Endothelial cell of umbilical vein (primary cell): ENCODE results near the gene GGA1. TPM values are rescaled to one million over a fixed set of nuclear protein-coding genes. Genes with fewer than 3 reads are reported as not detected.
"Not testable (repeated sequence)": the region's sequence is repeated elsewhere in the genome, so short reads cannot be mapped to it uniquely, and the experiment has no call there.

Experiments
- BruUV-seq: library from RNA; stranded (reverse); fragments of 400-500 nt; replicated peaks from 2 replicates; lab custom pipeline; 2021; lab: Mats Ljungman, UMichigan
- CTCF ChIA-PET: fragments of 300-600, 350-600 bp; sonication (Branson Sonifier 250); formaldehyde crosslinking; loops from one replicate; lab custom pipeline; 2021; ENCODE audit warnings: antibody characterized with exemption, inconsistent platforms; lab: Charles Lee
- POLR2A ChIA-PET: fragments of 300-600, 350-600 bp; sonication (Branson Sonifier 250); formaldehyde crosslinking; loops from one replicate; lab custom pipeline; 2021; ENCODE audit warnings: antibody characterized with exemption, inconsistent platforms; lab: Charles Lee
- DNase-seq: peaks from one replicate; pipeline ENCODE4 v3.0.0-alpha.2; 2011; ENCODE audit warnings: low read depth, low spot score
- FAIRE-seq: peaks from 2 replicates; lab custom pipeline; 2011; peaks lifted over from hg19 to GRCh38; lab: Jason Lieb, UNC
- H2AFZ ChIP-seq: 2 replicates; pipeline ENCODE4 v1.6.0; 2012; ENCODE audit warnings: low read depth, low read length, control low read depth, inconsistent platforms
- H3K27ac ChIP-seq: 2 replicates; pipeline ENCODE4 v1.5.1; 2011; ENCODE audit warnings: low read depth, mild to moderate bottlenecking, control low read depth, low read length, moderate library complexity; ENCODE audit not compliant: insufficient read depth
- H3K27me3 ChIP-seq, 2 experiments: 2 replicates each; pipeline versions ENCODE4 v1.6.0 to v1.6.1; 2011; ENCODE audit warnings: low read length in 2 of 2, mixed read lengths in 1 of 2; ENCODE audit not compliant: control insufficient read depth in 2 of 2, insufficient read depth in 2 of 2
- H3K36me3 ChIP-seq, 2 experiments: 2 replicates in 1 of 2; 3 replicates in 1 of 2; pipeline ENCODE4 v1.5.1; 2011; ENCODE audit warnings: low read length in 2 of 2, mild to moderate bottlenecking in 1 of 2, moderate library complexity in 1 of 2; ENCODE audit not compliant: control insufficient read depth in 2 of 2, insufficient read depth in 2 of 2; ENCODE audit errors: extremely low read depth in 1 of 2
- H3K4me1 ChIP-seq: 3 replicates; pipeline ENCODE4 v1.5.1; 2011; ENCODE audit warnings: mild to moderate bottlenecking, low read length; ENCODE audit not compliant: control insufficient read depth, insufficient read depth; ENCODE audit errors: extremely low read depth
- H3K4me2 ChIP-seq: 2 replicates; pipeline ENCODE4 v1.6.1; 2011; ENCODE audit warnings: low read length, control low read depth, mixed read lengths; ENCODE audit not compliant: insufficient read depth
- H3K4me3 ChIP-seq, 3 experiments: fragments of 200-600 bp in 1 of 3; sonication (generic), shearing (Covaris generic) in 1 of 3; replicated peaks in 1 of 3; 2 replicates each; pipeline ENCODE4 v1.5.1; 2011 to 2016; ENCODE audit warnings: control low read depth in 3 of 3, low read length in 3 of 3, mild to moderate bottlenecking in 2 of 3, inconsistent platforms in 1 of 3, low read depth in 1 of 3, moderate library complexity in 1 of 3; ENCODE audit not compliant: insufficient read depth in 1 of 3
- H3K79me2 ChIP-seq: 2 replicates; pipeline ENCODE4 v1.6.0; 2012; ENCODE audit warnings: low read length, inconsistent platforms; ENCODE audit not compliant: control insufficient read depth, insufficient read depth
- H3K9ac ChIP-seq: replicated peaks from 2 replicates; pipeline ENCODE3; 2011; ENCODE audit warnings: low read length, control low read depth; ENCODE audit not compliant: insufficient read depth; ENCODE audit errors: extremely low read depth
- H3K9me1 ChIP-seq: replicated peaks from 3 replicates; pipeline ENCODE4 v1.6.0; 2011; ENCODE audit warnings: mild to moderate bottlenecking, low read length; ENCODE audit not compliant: control insufficient read depth, insufficient read depth; ENCODE audit errors: extremely low read depth
- H3K9me3 ChIP-seq: replicated peaks from 2 replicates; pipeline ENCODE4 v1.5.1; 2012; ENCODE audit warnings: low read length, inconsistent platforms; ENCODE audit not compliant: control insufficient read depth, insufficient read depth
- H4K20me1 ChIP-seq: replicated peaks from 2 replicates; pipeline ENCODE3; 2011; ENCODE audit warnings: mild to moderate bottlenecking, low read length; ENCODE audit not compliant: control insufficient read depth, insufficient read depth; ENCODE audit errors: extremely low read depth
- FOS ChIP-seq: IDR thresholded peaks from 2 replicates; pipeline ENCODE4 v1.6.1; 2011; ENCODE audit warnings: mild to moderate bottlenecking, low read length, moderate library complexity, borderline replicate concordance; ENCODE audit not compliant: insufficient read depth
- MYC ChIP-seq: IDR thresholded peaks from one replicate; pipeline ENCODE4 v1.6.1; 2011; ENCODE audit warnings: mild to moderate bottlenecking, low read depth, low read length
- POLR2A ChIP-seq: IDR thresholded peaks from 2 replicates; pipeline ENCODE4 v1.6.1; 2012; ENCODE audit warnings: low read depth, mild to moderate bottlenecking, control low read depth, low read length
- dilution Hi-C: fragments of 300-500 bp; cut with MboI; formaldehyde crosslinking; loops from one replicate; pipeline ENCODE4 v1.15.0; 2019; ENCODE audit warnings: low sequenced_read_pairs; ENCODE audit not compliant: extremely low pct_ligation_motif_present
- intact Hi-C: fragments of 100-400 bp; cut with micrococcal nuclease; formaldehyde crosslinking; loops from one replicate; pipeline ENCODE4 v1.10.0; 2022
- polyA plus RNA-seq, 4 experiments: library from polyadenylated mRNA; depleted of rRNA in 3 of 4; stranded (reverse) in 3 of 4; unstranded in 1 of 4; fragments of >200 nt; gene quantifications; 2 replicates each; pipeline versions ENCODE4 v1.2.1 to v1.2.3, GENCODE V29; 2011 to 2012; ENCODE audit warnings: missing spikeins in 1 of 4
- total RNA-seq: library from RNA; stranded (reverse); gene quantifications from 2 replicates; pipeline ENCODE4 v1.2.3, GENCODE V29; 2021

The GGA1 gene
- total and polyA plus RNA-seq, 2 donors (not counting 3 experiments of a cell fraction or from before 2014, with no cell fraction given), result 54.1 to 67.5 TPM

- no TSS peak for BruUV-seq
- POLR2A ChIA-PET, result no interaction called here
- dilution Hi-C loops, result no loop called here
Observed at GRCh38 chr22:37589636-37590035, 19.0 kb upstream of the GGA1 start.

GRCh38 chr22:37591081-37591480 lies 17.6 kb upstream of the GGA1 start:
- dilution Hi-C loops, DNase-seq, BruUV-seq, POLR2A ChIA-PET, H3K9ac ChIP-seq, H3K79me2 ChIP-seq, H3K4me3 ChIP-seq, H3K9me3 ChIP-seq, H2AFZ ChIP-seq, H3K9me1 ChIP-seq, H3K4me2 ChIP-seq, FAIRE-seq, H3K27ac ChIP-seq, H4K20me1 ChIP-seq, H3K27me3 ChIP-seq, intact Hi-C loops, H3K4me1 ChIP-seq, H3K36me3 ChIP-seq: not testable (repeated sequence)
- CTCF ChIA-PET, result interaction anchor here (0.9 to 9.0 kb wide), 5 partner anchors 10 to 144 kb away, joined by 3 to 437 read pairs (median 84); partner anchors contain the start of genes GGA1 and LGALS2

More at GRCh38 chr22:37589636-37590035, 19.0 kb upstream of the GGA1 start:
- intact Hi-C loops, result no loop called here
- Histone ChIP-seq H2AFZ (no peak overlapping the region), H3K4me1 (no peaks in the 10 kb centered on the region), H3K36me3 (no peaks in the 10 kb centered on the region), H3K9me3 (no peaks in the 10 kb centered on the region), H3K4me2 (no peak overlapping the region), H3K9me1 (no peaks in the 10 kb centered on the region), H3K27me3 (peaks cover 0 to 1% of the 10 kb centered on the region in 2 experiments), H4K20me1 (no peaks in the 10 kb centered on the region), H3K4me3 (no peak overlapping the region), H3K79me2 (no peaks in the 10 kb centered on the region), H3K27ac (no peak overlapping the region), H3K9ac (no peak overlapping the region)
- TF ChIP-seq POLR2A (no peak), FOS (no peak), MYC (no peak)
- no peak for DNase-seq
- FAIRE-seq, result no peak
- CTCF ChIA-PET, result interaction anchor here (1.0 to 9.0 kb wide), 6 partner anchors 15 to 61 kb away, joined by 3 to 437 read pairs (median 9); partner anchors contain the start of gene GGA1
